GM21723 (cell line): ENCODE data around the gene RAB2B.

Experiments
- ATAC-seq: cut with Tn5 transposase; IDR thresholded peaks from one replicate; pipeline ENCODE4 v1.9.1; 2021; ENCODE audit warnings: mild to moderate bottlenecking, moderate library complexity; ENCODE audit not compliant: unreplicated experiment

RAB2B gene

GRCh38 chr14:21476925-21477681, at the start of gene RAB2B, which contains the start of gene TOX4:
Gene RAB2B (minus strand): TSS chr14:21476959. CDS start chr14:21476872, 87 bp downstream.
Gene TOX4 (plus strand): TSS chr14:21477195. CDS start chr14:21477279, 84 bp downstream.
- peak; percentile 100 for ATAC-seq

GRCh38 chr14:21525962-21526671, 49.4 kb upstream of the RAB2B start, which contains the start of gene SALL2:
Gene SALL2 (minus strand): TSS chr14:21526346. CDS start chr14:21526127, 219 bp downstream.
- ATAC-seq: no peak

GRCh38 chr14:21525571-21525961, 48.8 kb upstream of the RAB2B start:
- ATAC-seq: no peak

- ATAC-seq: no peak
Measured at GRCh38 chr14:21524575-21525490, 48.1 kb upstream of the RAB2B start.

- no peak for ATAC-seq
Measured at GRCh38 chr14:21523203-21523602, 46.4 kb upstream of the RAB2B start.

GRCh38 chr14:21521501-21521900, 44.7 kb upstream of the RAB2B start:
- no peak for ATAC-seq

GRCh38 chr14:21520767-21521166, 44.0 kb upstream of the RAB2B start:
- ATAC-seq: no peak

GRCh38 chr14:21518725-21519124, 42.0 kb upstream of the RAB2B start:
- no peak for ATAC-seq

- no peak for ATAC-seq
Measured at GRCh38 chr14:21514341-21514740, 37.6 kb upstream of the RAB2B start.

- peak; percentile 98 for ATAC-seq
Measured at GRCh38 chr14:21510735-21511657, 34.2 kb upstream of the RAB2B start, which contains the start of gene METTL3. Gene METTL3 (minus strand): TSS chr14:21511340. CDS start chr14:21511223, 117 bp downstream.

- no peak for ATAC-seq
Measured at GRCh38 chr14:21509432-21510143, 32.8 kb upstream of the RAB2B start.

- ATAC-seq: no peak
Measured at GRCh38 chr14:21506557-21506956, 29.8 kb upstream of the RAB2B start.

- peak; percentile 88 for ATAC-seq
Measured at GRCh38 chr14:21505012-21505553, 28.3 kb upstream of the RAB2B start.

- no peak for ATAC-seq
Measured at GRCh38 chr14:21503376-21503775, 26.6 kb upstream of the RAB2B start.

GRCh38 chr14:21501568-21501967, 24.8 kb upstream of the RAB2B start:
- ATAC-seq: no peak

GRCh38 chr14:21498540-21499526, 22.1 kb upstream of the RAB2B start:
- ATAC-seq: no peak

- ATAC-seq: no peak
Measured at GRCh38 chr14:21496453-21496852, 19.7 kb upstream of the RAB2B start.
